ENCODE measurements around the gene NUP133. TPM values are rescaled to one million over a fixed set of nuclear protein-coding genes. Genes with fewer than 3 reads are reported as not detected.
A peak's percentile ranks its signal among the peaks of the same experiment; 100 is the strongest.

The NUP133 gene
- polyA plus RNA-seq, 3 donors, result 43.2 to 49.0 (median 44.6) TPM

GRCh38 chr1:229456016-229456415 is 52.1 kb downstream of the NUP133 start:
- no peak for DNase-seq

- DNase-seq, result no peak
These were observed 54.1 kb downstream of the NUP133 start for GRCh38 chr1:229454056-229454455.

GRCh38 chr1:229452956-229453801 is 55.0 kb downstream of the NUP133 start:
- no peak for DNase-seq

GRCh38 chr1:229448845-229449244 is 59.3 kb downstream of the NUP133 start:
- DNase-seq, result no peak

- DNase-seq, result no peak
These were observed 59.8 kb downstream of the NUP133 start for GRCh38 chr1:229448354-229448753.

- no peak for DNase-seq
These were observed 60.3 kb downstream of the NUP133 start for GRCh38 chr1:229447809-229448252.

- no peak for DNase-seq
These were observed 62.3 kb downstream of the NUP133 start for GRCh38 chr1:229445828-229446227.

GRCh38 chr1:229440851-229441537 is 67.1 kb downstream of the NUP133 start:
- DNase-seq, result no peak

- no peak for DNase-seq
These were observed 70.1 kb downstream of the NUP133 start for GRCh38 chr1:229438021-229438420.

GRCh38 chr1:229437443-229437842 is 70.7 kb downstream of the NUP133 start:
- no peak for DNase-seq

- no peak for DNase-seq
These were observed 71.9 kb downstream of the NUP133 start for GRCh38 chr1:229436201-229436600.

GRCh38 chr1:229434641-229435051 is 73.5 kb downstream of the NUP133 start:
- DNase-seq, result no peak

GRCh38 chr1:229434005-229434640 is 74.0 kb downstream of the NUP133 start, which contains the start of gene ACTA1:
TSS of gene ACTA1 (minus strand) at chr1:229434094. CDS start at chr1:229433115, 979 bp downstream.
- DNase-seq, result no peak

- no peak for DNase-seq
These were observed 74.7 kb downstream of the NUP133 start for GRCh38 chr1:229433364-229434004.

- DNase-seq, result no peak
These were observed 75.2 kb downstream of the NUP133 start for GRCh38 chr1:229432905-229433304.

- DNase-seq, result no peak
These were observed 76.1 kb downstream of the NUP133 start for GRCh38 chr1:229432116-229432461.

- no peak for DNase-seq
These were observed 76.6 kb downstream of the NUP133 start for GRCh38 chr1:229431284-229432115.

GRCh38 chr1:229430761-229431283 is 77.3 kb downstream of the NUP133 start:
- DNase-seq, result peak; percentile 77

GRCh38 chr1:229428256-229428655 is 79.9 kb downstream of the NUP133 start:
- no peak for DNase-seq

GRCh38 chr1:229427572-229427971 is 80.6 kb downstream of the NUP133 start:
- DNase-seq, result no peak

Data from renal pelvis (tissue), 4 donors.